ENCODE measurements around the gene PKD1L1.
"Not testable (repeated sequence)": the region's sequence is repeated elsewhere in the genome, so short reads cannot be mapped to it uniquely, and the experiment has no call there.

PKD1L1 gene

DNA sequence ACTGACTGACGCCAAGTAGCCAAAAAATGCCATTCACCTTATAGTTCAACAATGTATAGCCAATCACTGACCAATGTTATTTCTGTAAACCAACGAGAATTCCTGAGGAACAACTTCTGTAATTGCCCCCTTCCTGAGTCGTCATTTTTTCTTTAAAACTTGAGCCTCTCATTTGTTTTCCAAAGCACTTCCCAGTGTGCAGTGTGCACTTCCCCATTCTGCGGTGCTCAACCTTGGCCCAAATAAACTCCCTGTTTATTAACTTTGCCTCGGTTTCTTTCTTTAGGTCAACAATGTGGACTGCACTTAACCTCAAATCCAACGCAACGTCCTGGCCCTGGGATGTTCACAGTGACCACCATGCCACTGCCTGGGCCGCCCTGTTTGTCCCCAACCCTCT, 15.1 kb downstream of the PKD1L1 start:
- no peak for DNase-seq (ENCODE audit: low read depth)
- H3K4me3 ChIP-seq (ENCODE audit: control insufficient read depth, low read depth, low read length) = no peak overlapping the region
- TF ChIP-seq, protein P1, sequence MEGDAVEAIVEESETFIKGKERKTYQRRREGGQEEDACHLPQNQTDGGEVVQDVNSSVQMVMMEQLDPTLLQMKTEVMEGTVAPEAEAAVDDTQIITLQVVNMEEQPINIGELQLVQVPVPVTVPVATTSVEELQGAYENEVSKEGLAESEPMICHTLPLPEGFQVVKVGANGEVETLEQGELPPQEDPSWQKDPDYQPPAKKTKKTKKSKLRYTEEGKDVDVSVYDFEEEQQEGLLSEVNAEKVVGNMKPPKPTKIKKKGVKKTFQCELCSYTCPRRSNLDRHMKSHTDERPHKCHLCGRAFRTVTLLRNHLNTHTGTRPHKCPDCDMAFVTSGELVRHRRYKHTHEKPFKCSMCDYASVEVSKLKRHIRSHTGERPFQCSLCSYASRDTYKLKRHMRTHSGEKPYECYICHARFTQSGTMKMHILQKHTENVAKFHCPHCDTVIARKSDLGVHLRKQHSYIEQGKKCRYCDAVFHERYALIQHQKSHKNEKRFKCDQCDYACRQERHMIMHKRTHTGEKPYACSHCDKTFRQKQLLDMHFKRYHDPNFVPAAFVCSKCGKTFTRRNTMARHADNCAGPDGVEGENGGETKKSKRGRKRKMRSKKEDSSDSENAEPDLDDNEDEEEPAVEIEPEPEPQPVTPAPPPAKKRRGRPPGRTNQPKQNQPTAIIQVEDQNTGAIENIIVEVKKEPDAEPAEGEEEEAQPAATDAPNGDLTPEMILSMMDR (IDR thresholded peaks at IDR 0.05; ENCODE audit: control insufficient read depth, insufficient read depth, low read depth, low read length, missing control alignments) = no peak

DNA sequence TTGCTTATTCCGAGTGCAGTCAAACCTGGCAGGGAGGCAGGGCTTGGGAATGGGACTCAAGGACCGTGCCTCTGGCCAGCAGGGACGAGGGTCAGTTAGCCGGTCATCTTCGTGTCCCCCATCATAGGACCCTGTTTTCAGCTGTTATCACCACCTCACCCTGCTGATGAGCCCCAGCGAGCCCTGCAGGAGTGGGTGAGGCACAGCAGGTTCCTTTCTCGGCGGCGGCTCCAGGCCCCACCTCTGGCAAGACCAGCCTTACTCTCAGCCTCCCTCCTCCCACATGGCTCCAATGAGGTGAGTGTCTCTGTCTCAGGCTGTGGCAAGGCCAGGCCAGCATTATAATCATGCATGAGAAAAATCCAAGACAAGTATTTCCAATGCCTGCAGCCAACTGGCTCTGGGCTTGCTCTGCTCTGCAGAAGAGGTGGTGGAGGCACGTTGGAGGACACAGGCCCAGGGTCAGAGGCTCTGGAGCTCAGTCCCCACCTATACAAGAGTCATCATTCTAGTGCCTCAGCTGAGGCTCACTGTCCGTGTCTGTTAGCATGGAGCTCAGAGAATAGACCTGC, 15.7 kb downstream of the PKD1L1 start:
- H3K4me3 ChIP-seq (ENCODE audit: control insufficient read depth, low read depth, low read length) = no peak overlapping the region
- no peak for DNase-seq (ENCODE audit: low read depth)
- TF ChIP-seq, protein P1 (IDR thresholded peaks at IDR 0.05; ENCODE audit: control insufficient read depth, insufficient read depth, low read depth, low read length, missing control alignments) = no peak

DNA sequence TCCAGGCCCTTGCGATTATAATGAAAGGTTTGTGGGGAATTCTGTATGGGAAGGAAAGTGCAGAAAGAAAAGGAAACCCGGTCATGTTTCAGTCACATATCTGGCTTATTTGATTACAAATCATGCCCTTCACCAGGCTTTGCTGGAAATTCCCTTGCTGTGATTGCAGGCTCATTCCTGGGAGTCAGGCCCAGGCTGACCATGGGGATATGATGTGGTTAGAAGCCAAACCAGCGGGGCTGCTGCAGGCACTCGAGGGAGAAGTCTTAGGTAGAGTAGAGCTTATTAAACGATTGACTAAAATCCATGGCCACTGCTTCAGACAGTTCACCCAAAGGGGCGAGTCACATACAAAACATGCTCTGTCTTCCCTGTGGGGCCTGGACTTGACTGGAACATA, 16.2 kb downstream of the PKD1L1 start:
- TF ChIP-seq, protein P1 (IDR thresholded peaks at IDR 0.05; ENCODE audit: control insufficient read depth, insufficient read depth, low read depth, low read length, missing control alignments) = no peak
- peak; percentile 37 for DNase-seq (ENCODE audit: low read depth)
- no peak overlapping the region for H3K4me3 ChIP-seq (ENCODE audit: control insufficient read depth, low read depth, low read length)

DNA sequence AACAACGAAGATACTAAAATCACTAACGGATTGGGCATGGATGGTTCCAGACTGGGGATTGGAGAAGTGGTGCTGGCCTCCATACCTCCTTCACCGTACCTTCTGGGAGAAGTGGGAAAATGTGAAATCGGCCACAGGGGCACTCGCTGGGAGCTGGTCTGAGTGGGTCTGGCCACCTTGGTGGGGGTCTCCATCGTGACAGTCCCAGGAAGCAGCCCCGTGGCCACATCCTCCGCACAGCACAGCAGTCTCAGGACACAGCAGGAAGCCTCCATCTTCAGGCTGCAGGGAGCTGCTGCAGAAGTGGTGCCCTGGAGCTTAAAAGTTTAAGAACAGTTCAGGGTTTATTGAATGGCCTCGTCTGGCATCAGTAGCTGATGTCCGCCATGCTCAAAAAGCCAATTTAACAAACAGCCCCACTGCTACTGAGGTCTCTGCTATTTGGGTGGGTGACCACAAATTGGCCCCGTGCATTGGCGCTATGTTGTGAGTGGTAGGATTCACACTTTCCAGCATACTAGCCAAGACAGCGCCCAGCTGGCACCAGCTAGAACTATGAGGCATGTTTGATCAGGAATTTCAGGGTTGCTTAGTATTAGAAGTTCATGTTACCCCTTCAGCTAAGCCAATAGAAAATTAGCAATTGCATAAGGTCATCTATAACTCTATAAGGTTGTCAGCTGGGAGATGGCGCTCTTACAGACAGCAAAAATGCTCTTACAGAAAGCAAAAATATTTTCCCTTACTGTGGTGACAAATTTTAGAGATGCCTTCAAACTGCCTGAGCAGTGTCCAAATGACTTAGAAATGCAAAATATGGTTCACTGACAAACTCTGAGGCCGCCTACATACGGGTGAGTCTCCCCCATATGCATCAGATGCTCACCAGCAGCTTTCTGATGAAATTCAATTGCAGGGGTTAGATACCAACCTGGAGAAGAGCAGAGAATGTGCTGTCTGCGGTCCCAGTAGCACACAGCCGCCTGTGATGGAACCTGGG, 17.0 kb downstream of the PKD1L1 start:
- H3K4me3 ChIP-seq (ENCODE audit: control insufficient read depth, low read depth, low read length) = no peak overlapping the region
- no peak for DNase-seq (ENCODE audit: low read depth)
- TF ChIP-seq, protein P1 (IDR thresholded peaks at IDR 0.05; ENCODE audit: control insufficient read depth, insufficient read depth, low read depth, low read length, missing control alignments) = no peak

DNA sequence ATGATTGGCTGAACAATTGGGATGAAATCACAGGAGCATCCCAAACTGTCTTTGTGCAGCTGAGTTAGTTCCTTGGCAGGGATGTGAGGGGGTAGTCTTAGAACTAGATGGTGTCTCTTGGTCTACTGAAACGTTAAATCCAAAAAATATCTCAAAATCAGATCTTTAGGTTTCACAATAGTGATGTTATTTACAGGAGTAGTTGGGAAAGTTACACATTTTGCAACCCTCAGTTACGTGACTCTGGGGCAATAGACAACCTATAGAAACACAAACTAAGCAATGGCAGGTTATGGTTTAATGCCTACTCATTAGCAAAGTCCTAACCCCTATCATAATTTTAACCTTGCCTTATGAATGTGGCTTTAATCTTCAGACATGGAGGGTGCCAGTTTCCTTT, 24.0 kb downstream of the PKD1L1 start:
- H3K4me3 ChIP-seq (ENCODE audit: control insufficient read depth, low read depth, low read length) = no peak overlapping the region
- TF ChIP-seq, protein P1 (IDR thresholded peaks at IDR 0.05; ENCODE audit: control insufficient read depth, insufficient read depth, low read depth, low read length, missing control alignments) = no peak
- no peak for DNase-seq (ENCODE audit: low read depth)

DNA sequence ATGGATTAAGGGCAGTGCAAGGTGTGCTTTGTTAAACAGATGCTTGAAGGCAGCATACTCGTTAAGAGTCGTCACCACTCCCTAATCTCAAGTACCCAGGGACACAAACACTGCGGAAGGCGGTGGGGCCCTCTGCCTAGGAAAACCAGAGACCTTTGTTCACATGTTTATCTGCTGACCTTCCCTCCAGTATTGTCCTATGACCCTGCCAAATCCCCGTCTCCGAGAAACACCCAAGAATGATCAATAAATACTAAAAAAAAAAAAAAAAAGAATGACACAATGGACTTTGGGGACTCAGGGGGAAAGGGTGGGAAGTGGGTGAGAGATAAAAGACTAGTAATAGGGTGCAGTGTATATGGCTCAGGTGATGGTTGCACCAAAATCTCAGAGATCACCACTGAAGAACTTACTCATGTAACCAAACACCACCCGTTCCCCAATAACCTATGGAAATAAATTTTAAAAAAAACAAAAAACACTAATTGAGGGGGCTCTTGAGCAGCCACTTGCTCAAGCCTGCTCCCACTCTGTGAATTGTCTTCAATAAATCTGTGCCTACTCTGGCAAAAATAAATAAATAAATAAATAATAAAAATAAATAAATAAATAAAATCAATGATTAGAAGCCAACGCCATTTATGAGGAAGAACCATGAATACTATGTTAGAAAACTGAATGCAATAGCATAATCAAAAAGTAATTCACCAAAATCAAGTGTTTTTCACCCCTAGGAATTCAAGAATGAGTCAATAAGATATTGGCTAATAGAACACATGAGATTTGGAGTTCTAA, 25.0 kb downstream of the PKD1L1 start:
- not testable (repeated sequence) for H3K4me3 ChIP-seq (ENCODE audit: control insufficient read depth, low read depth, low read length); DNase-seq (ENCODE audit: low read depth)

DNA sequence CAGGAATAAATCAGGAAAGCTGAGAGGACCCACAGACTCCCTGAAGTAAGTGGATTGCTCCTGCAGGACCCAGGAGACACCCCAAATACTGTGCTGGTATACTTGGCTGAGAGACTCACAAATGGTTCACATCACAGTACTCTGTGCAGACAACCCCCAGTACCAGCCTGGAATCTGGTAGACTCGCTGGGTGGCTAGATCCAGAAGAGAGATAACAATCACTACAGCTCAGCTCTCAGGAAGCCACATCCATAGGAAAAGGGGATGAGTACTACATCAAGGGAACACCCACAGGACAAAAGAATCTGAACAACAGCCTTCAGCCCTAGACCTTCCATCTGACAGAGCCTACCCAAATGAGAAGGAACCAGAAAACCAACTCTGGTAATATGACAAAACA, 31.8 kb downstream of the PKD1L1 start:
- not testable (repeated sequence) for H3K4me3 ChIP-seq (ENCODE audit: control insufficient read depth, low read depth, low read length); DNase-seq (ENCODE audit: low read depth)

Data from AG09309 (cell line).